ENCODE measurements around the gene CHST4. TPM values are rescaled to one million over a fixed set of nuclear protein-coding genes. Genes with fewer than 3 reads are reported as not detected.

CHST4 gene
- 2.4 and 3.1 TPM in 2 replicates for total RNA-seq (2021)
- Bru-seq, nascent RNA: percentile 35 among the genes with signal in this experiment
- BruChase-seq, experiment 1, labeled RNA remaining after a 2-hour chase: percentile 26 among the genes with signal in this experiment
- percentile 32 among the genes with signal in this experiment for BruChase-seq, experiment 2, labeled RNA remaining after a 6-hour chase
- long read RNA-seq, transcript CHST4-202 (2 exons, 2,183 nt): major isoform, 9 of 10 reads
- long read RNA-seq, partial matches to known transcripts: 0 of 10 reads
- long read RNA-seq, other reads (novel, unspliced or antisense): 1 of 10 reads

DNA sequence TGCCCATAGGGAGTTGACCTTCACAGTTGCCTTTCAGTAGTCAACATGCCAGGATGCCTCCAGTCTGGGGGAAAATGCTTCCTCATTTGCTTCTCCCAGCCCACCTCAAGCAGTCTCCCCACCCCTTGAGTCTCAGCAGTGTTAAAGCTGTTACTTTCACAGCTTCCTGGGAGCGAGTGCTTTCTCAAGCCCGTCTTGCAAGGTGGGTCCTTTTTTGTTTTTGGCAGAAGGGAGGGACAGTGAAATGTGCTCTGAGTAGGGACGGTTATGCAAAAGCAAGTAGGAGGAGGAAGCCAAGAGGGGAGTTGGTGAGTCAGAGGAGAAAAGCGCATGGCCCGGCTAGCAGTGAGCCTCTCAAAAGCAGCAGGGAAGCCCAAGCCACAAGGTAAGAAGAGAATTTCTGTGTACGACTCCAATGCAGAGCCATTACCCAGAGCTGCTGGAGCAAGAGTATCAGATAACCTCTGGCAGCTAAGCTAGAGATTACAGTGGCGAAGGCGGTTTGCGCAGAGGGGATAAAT lies at the start of gene CHST4:
TSS of gene CHST4 (plus strand) at position 316 of the 521 bp plus-strand sequence. CDS start 10,252 bp downstream, outside the sequence.
- Histone ChIP-seq H4K20me1 (ENCODE audit: insufficient read depth) (no peaks in the 10 kb centered on the region), H3K9me2 (ENCODE audit: insufficient read depth) (no peaks in the 10 kb centered on the region), H3K4me2 (peak within 1 kb of the TSS; percentile 83), H3F3A (ENCODE audit: insufficient read depth, low read depth) (peaks cover 40% of the 10 kb centered on the region), H3K27me3 (ENCODE audit: insufficient read depth, low read depth) (no peaks in the 10 kb centered on the region), H3K27ac (peak within 1 kb of the TSS; percentile 73), H3K4me1 (replicated peaks; ENCODE audit: insufficient read depth) (peaks cover 49% of the 10 kb centered on the region), H3K79me2 (ENCODE audit: low read depth) (0 out of 2 replicates have a peak, but pooled peaks cover 2% of the 10 kb centered on the region), H3K4me3 (peak within 1 kb of the TSS; percentile 47), H3K36me3 (ENCODE audit: low read depth) (no peaks in the 10 kb centered on the region), H3K9me3 (ENCODE audit: insufficient read depth, low read depth) (no peaks in the 10 kb centered on the region), H2AFZ (peak within 1 kb of the TSS; percentile 72)
- BruUV-seq (replicated peaks): no TSS peak
- ChIA-PET CTCF (interaction anchor here (0.6 to 1.9 kb wide), 7 partner anchors 12 to 238 kb away, joined by 3 to 7 read pairs (median 4); no protein-coding TSS in a partner anchor), POLR2A (ENCODE audit: unreplicated experiment) (interaction anchor here (0.5 to 1.1 kb wide), 3 partner anchors 12 to 47 kb away, joined by 3 to 6 read pairs (median 4); no protein-coding TSS in a partner anchor)
- intact Hi-C loops (cut with micrococcal nuclease; ENCODE audit: unreplicated experiment): no loop called here
- TF ChIP-seq CTCF (conservative IDR thresholded peaks at IDR 0.05) (no peak), EZH2 (IDR thresholded peaks at IDR 0.05; ENCODE audit: low read depth) (no peak)
- peak; percentile 78 to 94 for DNase-seq

- Histone ChIP-seq H3K9me3 (ENCODE audit: insufficient read depth, low read depth) (0 out of 2 replicates have a peak, but pooled peaks cover 4% of the 10 kb centered on the region), H3K27me3 (ENCODE audit: insufficient read depth, low read depth) (no peaks in the 10 kb centered on the region), H3K4me2 (no peak overlapping the region), H4K20me1 (ENCODE audit: insufficient read depth) (no peaks in the 10 kb centered on the region), H3F3A (ENCODE audit: insufficient read depth, low read depth) (peaks cover 11% of the 10 kb centered on the region; the same call in 1 of the 2 replicates), H3K9me2 (ENCODE audit: insufficient read depth) (no peaks in the 10 kb centered on the region), H3K4me3 (no peak overlapping the region), H3K79me2 (ENCODE audit: low read depth) (no peaks in the 10 kb centered on the region), H3K4me1 (replicated peaks; ENCODE audit: insufficient read depth) (peaks cover 18% of the 10 kb centered on the region; the same call in 1 of the 2 replicates), H3K36me3 (ENCODE audit: low read depth) (peaks cover 16% of the 10 kb centered on the region; the same call in 1 of the 2 replicates), H2AFZ (no peak overlapping the region), H3K27ac (no peak overlapping the region)
- no peak for DNase-seq
- no TSS peak for BruUV-seq (replicated peaks)
- POLR2A ChIA-PET (ENCODE audit: unreplicated experiment): no interaction called here
- CTCF ChIA-PET: no interaction called here
- intact Hi-C loops (cut with micrococcal nuclease; ENCODE audit: unreplicated experiment): no loop called here
- TF ChIP-seq EZH2 (IDR thresholded peaks at IDR 0.05; ENCODE audit: low read depth) (no peak), CTCF (conservative IDR thresholded peaks at IDR 0.05) (no peak)
These were observed 49.6 kb upstream of the CHST4 start for GRCh38 chr16:71476457-71477124.

DNA sequence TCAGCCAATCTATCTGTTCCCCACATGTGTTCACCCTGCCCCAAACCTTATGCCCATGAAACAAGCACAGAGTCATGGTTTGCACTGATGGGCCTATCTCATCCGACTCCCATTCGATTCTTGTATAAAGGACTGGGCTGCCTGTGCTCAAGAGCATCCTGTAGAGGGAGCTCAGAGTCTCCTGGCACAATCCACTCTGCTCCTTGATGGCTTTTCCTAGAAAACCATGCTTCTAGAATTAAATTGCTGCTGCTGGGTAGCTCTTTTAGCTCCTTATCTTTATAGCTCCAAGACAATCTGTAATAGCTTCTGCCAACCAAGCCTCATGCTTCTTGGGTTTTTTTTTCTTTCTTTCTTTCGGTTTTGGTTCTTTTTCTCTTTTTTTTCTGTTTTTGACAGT lies 46.8 kb upstream of the CHST4 start:
- H3K4me2 ChIP-seq: no peak overlapping the region
- H4K20me1 ChIP-seq (ENCODE audit: insufficient read depth): no peaks in the 10 kb centered on the region
- H3K4me3 ChIP-seq: no peak overlapping the region
- H3K79me2 ChIP-seq (ENCODE audit: low read depth): no peaks in the 10 kb centered on the region
- peaks cover 17% of the 10 kb centered on the region; the same call in 1 of the 2 replicates for H3K4me1 ChIP-seq (replicated peaks; ENCODE audit: insufficient read depth)
- H3K36me3 ChIP-seq (ENCODE audit: low read depth): peaks cover 16% of the 10 kb centered on the region; the same call in 1 of the 2 replicates
- CTCF ChIA-PET: interaction anchor here (1.0 kb wide), 1 partner anchor 22 kb away, joined by 5 read pairs; no protein-coding TSS in a partner anchor
- no peak for DNase-seq
- peaks cover 21% of the 10 kb centered on the region for H3F3A ChIP-seq (ENCODE audit: insufficient read depth, low read depth)
- 0 out of 2 replicates have a peak, but pooled peaks cover 3% of the 10 kb centered on the region for H3K9me3 ChIP-seq (ENCODE audit: insufficient read depth, low read depth)
- intact Hi-C loops (cut with micrococcal nuclease; ENCODE audit: unreplicated experiment): no loop called here
- H3K27ac ChIP-seq: no peak overlapping the region
- no TSS peak for BruUV-seq (replicated peaks)
- TF ChIP-seq CTCF (conservative IDR thresholded peaks at IDR 0.05) (peak; percentile 61; the same call in 1 of the 2 replicates), EZH2 (IDR thresholded peaks at IDR 0.05; ENCODE audit: low read depth) (no peak)
- no peaks in the 10 kb centered on the region for H3K9me2 ChIP-seq (ENCODE audit: insufficient read depth)
- H3K27me3 ChIP-seq (ENCODE audit: insufficient read depth, low read depth): no peaks in the 10 kb centered on the region
- POLR2A ChIA-PET (ENCODE audit: unreplicated experiment): interaction anchor here (0.7 to 1.0 kb wide), 2 partner anchors 8 to 47 kb away, joined by 3 to 9 read pairs; partner anchors contain the start of gene CHST4
- no peak overlapping the region for H2AFZ ChIP-seq
